GM12874 (cell line): ENCODE data around the gene HSPA6.

Source experiments
- CTCF ChIP-seq: IDR thresholded peaks from 2 replicates; pipeline ENCODE4 v1.5.1; 2011; ENCODE audit warnings: low read depth, mild to moderate bottlenecking, control low read depth, low read length, moderate library complexity; ENCODE audit not compliant: insufficient read depth

Gene HSPA6

GRCh38 chr1:161499099-161500039 is 25.0 kb upstream of the HSPA6 start:
- no peak for TF ChIP-seq CTCF

GRCh38 chr1:161501234-161501633 is 23.1 kb upstream of the HSPA6 start:
- no peak for TF ChIP-seq CTCF

- no peak for TF ChIP-seq CTCF
Observed at GRCh38 chr1:161502181-161502580, 22.2 kb upstream of the HSPA6 start.

GRCh38 chr1:161502641-161503393 is 21.5 kb upstream of the HSPA6 start:
- no peak for TF ChIP-seq CTCF

- no peak for TF ChIP-seq CTCF
Observed at GRCh38 chr1:161503394-161503748, 21.0 kb upstream of the HSPA6 start.

GRCh38 chr1:161505686-161506085 is 18.7 kb upstream of the HSPA6 start:
- TF ChIP-seq CTCF, result no peak
